WTC11 (cell line): ENCODE data around the gene AFF3.

Experiments used
- CTCF ChIP-seq: fragments of 200-600 bp; IDR thresholded peaks from 2 replicates; pipeline ENCODE4 v1.8.0; 2022; ENCODE audit warnings: antibody characterized with exemption
- ZNF263 ChIP-seq: sonication (generic); formaldehyde crosslinking; IDR thresholded peaks from 2 replicates; pipeline ENCODE4 v1.8.1; 2022; ENCODE audit warnings: low read depth, mild to moderate bottlenecking, moderate library complexity, missing genetic modification reagents

- TF ChIP-seq CTCF (no peak), ZNF263 (no peak)
These were observed 621.6 kb downstream of the AFF3 start for GRCh38 chr2:99520813-99521212.
